ENCODE measurements around the gene FCF1.

- TF ChIP-seq CTCF (IDR thresholded peaks at IDR 0.05) (no peak), POLR2A (IDR thresholded peaks at IDR 0.05) (no peak)
Measured at GRCh38 chr14:74732387-74732786, 19.4 kb downstream of the FCF1 start.
